SK-N-SH (cell line): ENCODE measurements around the gene HNRNPC. TPM values are rescaled to one million over a fixed set of nuclear protein-coding genes. Genes with fewer than 3 reads are reported as not detected.
"Not testable (repeated sequence)": the region's sequence is repeated elsewhere in the genome, so short reads cannot be mapped to it uniquely, and the experiment has no call there.

Experiments used
- CTCF ChIA-PET: fragments of 300-600, 350-600 bp; formaldehyde crosslinking; extraction: SDS; loops from one replicate; lab custom pipeline; 2021; lab: Yijun Ruan, JAX
- POLR2A ChIA-PET: fragments of 350-600 bp; sonication (Branson Sonifier 250); formaldehyde crosslinking; extraction: SDS; loops from one replicate; lab custom pipeline; 2020; ENCODE audit warnings: antibody characterized with exemption, inconsistent platforms; lab: Yijun Ruan, JAX
- DNase-seq: peaks from one replicate; pipeline ENCODE4 v3.0.0; 2012
- H2AFZ ChIP-seq: fragments of 200-600 bp; sonication (generic); 2 replicates; pipeline ENCODE4 v1.8.1; 2016; ENCODE audit warnings: antibody characterized with exemption, mild to moderate bottlenecking, low read depth
- H3F3A ChIP-seq: fragments of 200-600 bp; sonication (generic); replicated peaks from 2 replicates; pipeline ENCODE3; 2016; ENCODE audit warnings: antibody characterized with exemption, mild to moderate bottlenecking; ENCODE audit not compliant: insufficient read depth
- H3K27ac ChIP-seq, 2 experiments: fragments of 200-500 bp in 1 of 2; fragments of 200-600 bp in 1 of 2; sonication (Bioruptor generic) in 1 of 2; sonication (generic), shearing (Covaris generic) in 1 of 2; 2 replicates each; pipeline versions ENCODE4 v1.5.1 to v1.6.1; 2014 to 2016; ENCODE audit warnings: low read depth in 2 of 2, inconsistent platforms in 1 of 2, low read length in 1 of 2, mild to moderate bottlenecking in 1 of 2, mixed read lengths in 1 of 2
- H3K27me3 ChIP-seq: fragments of 200-600 bp; sonication (generic), shearing (Covaris generic); 2 replicates; pipeline ENCODE4 v1.6.1; 2016; ENCODE audit warnings: mixed run types; ENCODE audit not compliant: insufficient read depth
- H3K36me3 ChIP-seq, 2 experiments: fragments of 200-500 bp in 1 of 2; fragments of 200-600 bp in 1 of 2; sonication (Bioruptor generic) in 1 of 2; sonication (generic) in 1 of 2; replicated peaks in 1 of 2; 2 replicates each; pipeline versions ENCODE3 to v1.5.1; 2014 to 2016; ENCODE audit warnings: low read length in 1 of 2, mild to moderate bottlenecking in 1 of 2; ENCODE audit not compliant: insufficient read depth in 2 of 2, control insufficient read depth in 1 of 2
- H3K4me1 ChIP-seq, 2 experiments: fragments of 200-500 bp in 1 of 2; fragments of 200-600 bp in 1 of 2; sonication (Bioruptor generic) in 1 of 2; sonication (generic), shearing (Covaris generic) in 1 of 2; 2 replicates each; pipeline versions ENCODE4 v1.5.1 to v1.6.1; 2014 to 2016; ENCODE audit warnings: low read depth in 1 of 2, low read length in 1 of 2, mixed run types in 1 of 2; ENCODE audit not compliant: insufficient read depth in 2 of 2, control insufficient read depth in 1 of 2
- H3K4me2 ChIP-seq: fragments of 200-600 bp; sonication (generic), shearing (Covaris generic); 2 replicates; pipeline ENCODE4 v1.6.1; 2017; ENCODE audit warnings: mixed run types
- H3K4me3 ChIP-seq, 2 experiments: fragments of 200-500 bp in 1 of 2; fragments of 200-600 bp in 1 of 2; sonication (Bioruptor generic) in 1 of 2; sonication (generic), shearing (Covaris generic) in 1 of 2; 2 replicates each; pipeline versions ENCODE4 v1.5.1 to v1.8.1; 2014 to 2016; ENCODE audit warnings: low read depth in 2 of 2, inconsistent platforms in 1 of 2, low read length in 1 of 2, mild to moderate bottlenecking in 1 of 2, mixed read lengths in 1 of 2, moderate library complexity in 1 of 2
- H3K79me2 ChIP-seq: fragments of 200-600 bp; sonication (generic); 2 replicates; pipeline ENCODE4 v1.8.1; 2017; ENCODE audit warnings: mild to moderate bottlenecking; ENCODE audit not compliant: insufficient read depth
- H3K9ac ChIP-seq: fragments of 200-600 bp; sonication (generic); 2 replicates; pipeline ENCODE4 v1.6.1; 2017; ENCODE audit warnings: mixed run types
- H3K9me2 ChIP-seq: fragments of 200-600 bp; sonication (generic); 2 replicates; pipeline ENCODE4 v1.6.1; 2017; ENCODE audit warnings: mixed run types
- H3K9me3 ChIP-seq: fragments of 200-600 bp; sonication (generic); 2 replicates; pipeline ENCODE4 v1.6.1; 2017; ENCODE audit warnings: mixed run types, mild to moderate bottlenecking, moderate library complexity
- H4K20me1 ChIP-seq: fragments of 200-600 bp; sonication (generic); 2 replicates; pipeline ENCODE4 v1.6.1; 2017; ENCODE audit warnings: mild to moderate bottlenecking, mixed run types; ENCODE audit not compliant: insufficient read depth
- CHD2 ChIP-seq: fragments of 150-350 bp; IDR thresholded peaks from 2 replicates; pipeline ENCODE4 v1.6.1; 2018; ENCODE audit warnings: low read length; ENCODE audit not compliant: partially characterized antibody
- EP300 ChIP-seq, 2 experiments: IDR thresholded peaks; 2 replicates each; pipeline versions ENCODE4 v1.4.0 to v1.6.1; 2012; ENCODE audit warnings: borderline replicate concordance in 1 of 2, low read depth in 1 of 2, low read length in 1 of 2
- GATA2 ChIP-seq: sonication (generic); formaldehyde crosslinking; IDR thresholded peaks from 2 replicates; pipeline ENCODE4 v1.5.0; 2020; ENCODE audit warnings: mild to moderate bottlenecking, missing genetic modification reagents
- IRF3 ChIP-seq: fragments of 150-350 bp; IDR thresholded peaks from 2 replicates; pipeline ENCODE4 v1.6.1; 2016; ENCODE audit warnings: mild to moderate bottlenecking, low read depth, low read length
- JUND ChIP-seq: IDR thresholded peaks from 2 replicates; pipeline ENCODE4 v1.4.0; 2012
- MXI1 ChIP-seq: IDR thresholded peaks from 2 replicates; pipeline ENCODE4 v1.6.1; 2012; ENCODE audit warnings: mild to moderate bottlenecking, low read depth, low read length, improper control_type of control experiment
- NRF1 ChIP-seq: IDR thresholded peaks from 2 replicates; pipeline ENCODE4 v1.6.1; 2012; ENCODE audit warnings: low read depth, mild to moderate bottlenecking, low read length
- PBX3 ChIP-seq: IDR thresholded peaks from 2 replicates; pipeline ENCODE4; 2012
- RAD21 ChIP-seq: IDR thresholded peaks from 2 replicates; pipeline ENCODE4 v1.6.1; 2012; ENCODE audit warnings: mild to moderate bottlenecking, low read length
- RXRA ChIP-seq: IDR thresholded peaks from 2 replicates; pipeline ENCODE4 v1.4.0; 2012; ENCODE audit warnings: low read depth, mild to moderate bottlenecking, borderline replicate concordance
- USF2 ChIP-seq: fragments of 150-350 bp; IDR thresholded peaks from 2 replicates; pipeline ENCODE4 v1.6.1; 2017; ENCODE audit warnings: antibody characterized with exemption, low read length, low read depth, borderline replicate concordance
- YY1 ChIP-seq: IDR thresholded peaks from 2 replicates; pipeline ENCODE4 v1.4.0; 2012; ENCODE audit warnings: low read depth, mild to moderate bottlenecking
- ZBTB33 ChIP-seq: IDR thresholded peaks from 2 replicates; pipeline ENCODE4 v1.4.0; 2012; ENCODE audit warnings: low read depth, borderline replicate concordance
- WGBS: methylation state at CpG from one replicate; pipeline ENCODE4 v1.1.6; 2017; ENCODE audit warnings: low lambda C conversion rate; 5-methylcytosine and 5-hydroxymethylcytosine counted together
- polyA plus RNA-seq, 3 experiments: library from polyadenylated mRNA; depleted of rRNA; stranded (reverse); fragments of >200 nt; gene quantifications; 2 replicates each; pipeline ENCODE4 v1.2.3, GENCODE V29; 2012

Gene HNRNPC
- polyA plus RNA-seq, 1 of the 3 experiments (the other 2 are of a cell fraction), result 341 TPM

GRCh38 chr14:21308132-21308478, 38.9 kb upstream of the HNRNPC start:
- H3K4me2 ChIP-seq, result no peak overlapping the region
- no peaks in the 10 kb centered on the region for H4K20me1 ChIP-seq
- ChIA-PET CTCF (interaction anchor here (1.4 kb wide), 1 partner anchor 12 kb away, joined by 3 read pairs; no protein-coding TSS in a partner anchor), POLR2A (no interaction called here)
- no peak for DNase-seq
- H3K27ac ChIP-seq, result no peak overlapping the region
- H2AFZ ChIP-seq, result no peak overlapping the region
- H3F3A ChIP-seq, result no peaks in the 10 kb centered on the region
- H3K36me3 ChIP-seq, result no peaks in the 10 kb centered on the region
- no peaks in the 10 kb centered on the region for H3K9me3 ChIP-seq
- H3K4me3 ChIP-seq, result no peak overlapping the region
- no peak overlapping the region for H3K9ac ChIP-seq
- H3K9me2 ChIP-seq, result no peaks in the 10 kb centered on the region
- no peaks in the 10 kb centered on the region; a peak in 1 of 4 replicates for H3K4me1 ChIP-seq
- H3K79me2 ChIP-seq, result no peaks in the 10 kb centered on the region
- H3K27me3 ChIP-seq, result peaks cover 19% of the 10 kb centered on the region; the same call in 1 of the 2 replicates
- TF ChIP-seq IRF3, result no peak
- TF ChIP-seq ZBTB33, result no peak
- no peak for TF ChIP-seq CHD2
- TF ChIP-seq USF2, result no peak

GRCh38 chr14:21307637-21308036, 38.4 kb upstream of the HNRNPC start:
- Histone ChIP-seq H3K4me3 (no peak overlapping the region), H3K79me2 (no peaks in the 10 kb centered on the region), H3K4me2 (no peak overlapping the region), H3F3A (no peaks in the 10 kb centered on the region), H3K36me3 (no peaks in the 10 kb centered on the region), H3K9me2 (no peaks in the 10 kb centered on the region), H3K9ac (no peak overlapping the region), H3K27me3 (peaks cover 17% of the 10 kb centered on the region; the same call in 1 of the 2 replicates), H4K20me1 (no peaks in the 10 kb centered on the region), H3K27ac (no peak overlapping the region), H2AFZ (no peak overlapping the region), H3K9me3 (no peaks in the 10 kb centered on the region), H3K4me1 (no peaks in the 10 kb centered on the region; a peak in 1 of 4 replicates)
- 64% methylated on average over 3 of the region's 3 CpGs for WGBS
- CTCF ChIA-PET, result interaction anchor here (1.4 kb wide), 1 partner anchor 12 kb away, joined by 3 read pairs; no protein-coding TSS in a partner anchor
- no peak for DNase-seq
- POLR2A ChIA-PET, result no interaction called here
- no peak for TF ChIP-seq USF2
- no peak for TF ChIP-seq GATA2 (CRISPR knock-in tag)
- no peak for TF ChIP-seq RXRA
- no peak for TF ChIP-seq EP300 (IDR thresholded peaks at IDR 0.05; ENCODE audit: borderline replicate concordance in 1 of 2, low read depth in 1 of 2, low read length in 1 of 2)
- no peak for TF ChIP-seq YY1
- no peak for TF ChIP-seq MXI1
- no peak for TF ChIP-seq RAD21
- TF ChIP-seq JUND, result no peak
- no peak for TF ChIP-seq PBX3
- TF ChIP-seq NRF1, result no peak

GRCh38 chr14:21302836-21303140, 33.5 kb upstream of the HNRNPC start:
- H3K4me1 ChIP-seq, DNase-seq, H3K27ac ChIP-seq, CTCF ChIA-PET, H3K9ac ChIP-seq, H2AFZ ChIP-seq, H3K79me2 ChIP-seq, H3K36me3 ChIP-seq, H4K20me1 ChIP-seq, H3K9me3 ChIP-seq, H3K4me3 ChIP-seq, H3F3A ChIP-seq, H3K9me2 ChIP-seq, H3K4me2 ChIP-seq, POLR2A ChIA-PET: not testable (repeated sequence)
- peaks cover 19% of the 10 kb centered on the region; the same call in 1 of the 2 replicates for H3K27me3 ChIP-seq
- 68% methylated on average over 2 of the region's 2 CpGs for WGBS
